ENCODE measurements around the gene RAMP1.
"Not testable (repeated sequence)": the region's sequence is repeated elsewhere in the genome, so short reads cannot be mapped to it uniquely, and the experiment has no call there.

RAMP1 gene

DNA sequence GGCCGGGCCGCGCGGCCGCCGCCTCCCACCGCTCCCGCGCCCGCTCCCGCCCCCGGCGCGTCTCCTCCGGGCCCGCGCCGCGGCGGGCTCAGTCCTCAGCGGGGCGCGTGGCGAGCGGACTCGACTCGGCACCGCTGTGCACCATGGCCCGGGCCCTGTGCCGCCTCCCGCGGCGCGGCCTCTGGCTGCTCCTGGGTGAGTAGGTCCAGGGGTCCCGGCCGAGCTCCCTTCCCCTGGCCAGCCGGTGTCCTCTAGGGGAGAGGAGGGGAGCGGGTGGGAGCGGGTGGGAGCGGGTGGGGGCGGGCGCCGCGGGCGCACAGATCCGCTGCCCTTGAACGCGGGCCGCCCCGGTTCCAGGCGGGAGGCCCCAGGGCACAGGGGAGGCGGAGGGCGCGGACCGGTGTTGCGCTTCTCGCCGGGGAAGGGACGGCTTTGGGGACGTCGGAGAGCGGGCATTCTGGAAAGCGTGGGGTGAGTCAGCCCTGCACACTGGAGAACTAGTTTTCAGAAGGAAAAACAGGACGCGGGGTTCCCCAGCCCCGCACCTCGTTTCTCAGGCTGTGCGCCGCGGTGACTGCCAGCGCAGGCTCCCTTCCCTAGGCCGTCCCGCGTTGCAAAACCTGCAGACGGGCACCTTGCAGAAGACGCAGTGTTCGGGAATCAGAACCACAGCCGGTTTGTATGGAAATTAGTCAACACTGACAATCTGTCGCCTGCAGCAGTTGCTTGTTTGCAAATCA, at the start of gene RAMP1:
RAMP1 (plus strand) TSS at position 91 of the 740 bp plus-strand sequence; CDS start at position 144, 53 bp downstream.
- peak; percentile 41 for DNase-seq

DNA sequence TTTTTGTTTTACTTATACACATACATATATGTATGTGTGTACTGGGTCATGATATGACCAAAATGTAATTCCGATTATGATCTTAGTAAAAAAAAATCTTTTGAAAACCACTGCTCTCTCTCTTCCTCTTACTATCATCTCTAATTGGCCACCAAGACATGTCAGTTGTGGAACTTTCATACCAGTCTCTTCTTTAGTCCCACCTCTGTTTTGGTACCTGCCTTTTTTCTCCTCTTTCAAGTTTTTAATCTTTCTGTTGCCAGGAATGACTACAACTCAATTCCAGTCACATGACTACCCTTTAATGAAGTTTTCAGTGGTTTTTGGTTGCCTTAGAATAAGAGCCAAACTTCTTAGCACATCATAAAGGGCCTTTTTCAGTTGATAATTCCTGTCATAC, 43.8 kb upstream of the RAMP1 start:
- no peak for DNase-seq

DNA sequence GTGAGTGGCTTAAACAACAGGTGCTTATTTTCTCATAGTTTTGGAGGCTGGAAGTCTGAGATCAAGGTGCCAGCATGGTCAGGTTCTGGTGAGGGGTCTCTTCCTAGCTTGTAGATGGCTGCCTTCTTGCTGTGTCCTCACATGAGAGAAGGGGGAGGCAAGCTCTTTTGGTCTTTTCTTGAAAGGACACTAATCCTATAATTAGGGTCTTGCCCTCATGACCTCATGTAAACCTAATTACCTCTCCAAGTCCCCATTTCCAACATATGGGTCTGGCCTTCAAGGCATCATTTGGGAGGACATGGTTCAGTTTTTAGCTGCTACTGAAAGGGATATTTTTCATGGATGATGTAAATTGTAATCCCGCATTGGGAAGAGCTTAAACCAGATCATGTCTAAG, 42.9 kb upstream of the RAMP1 start:
- DNase-seq = no peak

DNA sequence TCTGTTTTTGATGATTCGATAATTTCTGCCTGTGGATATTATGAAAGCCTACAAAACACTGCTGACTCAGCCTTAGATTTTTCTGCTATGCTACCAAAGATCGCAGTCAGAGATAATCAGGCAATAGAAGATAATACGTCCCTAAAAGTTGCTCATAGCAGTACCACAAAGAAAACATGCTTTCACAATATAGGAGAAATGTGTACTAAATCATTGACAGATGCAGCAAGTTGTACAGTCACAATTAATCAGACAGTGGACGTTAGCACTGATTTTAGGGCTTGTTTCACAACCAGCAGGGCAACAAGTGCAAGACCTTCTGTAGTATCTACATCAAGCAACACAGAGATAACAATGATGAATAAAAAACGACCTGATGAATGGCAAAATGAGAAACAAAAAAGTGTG, 41.4 kb upstream of the RAMP1 start:
- DNase-seq = no peak

DNA sequence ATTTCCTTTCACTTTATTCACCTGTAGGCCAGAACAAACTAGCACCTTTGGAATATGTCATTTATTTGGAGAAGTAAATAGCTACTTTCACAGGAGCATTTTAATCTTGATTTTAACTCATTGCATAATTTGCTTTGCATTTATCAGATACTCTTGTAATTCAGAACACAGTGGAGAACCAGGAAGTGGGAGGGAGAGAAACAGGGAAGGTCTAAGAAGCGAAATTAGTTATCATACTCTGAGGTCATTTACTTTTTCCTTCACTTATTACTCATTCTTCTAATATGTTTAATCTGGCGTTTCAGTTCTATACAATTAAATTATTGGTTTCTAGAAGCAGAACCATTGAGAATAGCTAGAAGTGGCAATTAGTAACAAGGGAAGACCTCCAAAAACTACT, 40.2 kb upstream of the RAMP1 start:
- DNase-seq = no peak

DNA sequence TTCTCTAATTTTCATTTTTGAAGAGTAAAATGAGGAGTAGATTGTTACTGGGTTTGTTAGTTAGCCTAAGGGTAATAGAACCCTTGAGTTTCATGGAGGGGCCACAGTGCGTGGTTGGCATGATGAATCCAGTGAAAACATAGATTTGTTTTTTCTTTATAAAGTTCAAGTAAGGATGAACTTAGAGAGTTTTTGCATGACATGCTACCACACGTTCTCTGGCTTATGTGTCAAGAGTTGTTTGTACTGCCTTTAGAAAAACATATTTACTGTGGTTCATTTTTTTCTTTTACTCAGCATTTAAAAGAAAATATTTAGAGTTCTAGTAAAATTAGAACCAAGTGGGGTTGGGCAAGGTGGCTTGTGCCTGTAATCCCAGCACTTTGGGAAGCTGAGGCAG, 39.0 kb upstream of the RAMP1 start:
- DNase-seq = no peak

DNA sequence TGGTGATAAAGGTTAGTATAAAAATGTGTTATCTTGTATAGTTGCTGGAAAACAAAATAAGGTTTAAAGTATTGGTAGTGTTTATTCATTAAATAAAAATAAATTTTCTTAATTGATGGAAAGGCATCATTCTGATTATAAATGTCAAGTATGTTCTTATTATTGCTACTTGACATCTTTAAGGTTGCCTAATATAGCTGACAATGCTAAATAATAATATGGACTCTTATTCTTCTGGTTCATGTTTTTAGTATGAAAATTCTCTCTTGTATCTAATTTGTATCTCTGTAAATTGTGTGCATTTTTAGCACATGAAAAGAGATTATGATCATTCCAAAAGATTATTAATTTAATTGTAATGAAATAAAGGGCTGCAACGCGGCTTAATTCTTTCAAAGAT, 35.9 kb upstream of the RAMP1 start:
- no peak for DNase-seq

DNA sequence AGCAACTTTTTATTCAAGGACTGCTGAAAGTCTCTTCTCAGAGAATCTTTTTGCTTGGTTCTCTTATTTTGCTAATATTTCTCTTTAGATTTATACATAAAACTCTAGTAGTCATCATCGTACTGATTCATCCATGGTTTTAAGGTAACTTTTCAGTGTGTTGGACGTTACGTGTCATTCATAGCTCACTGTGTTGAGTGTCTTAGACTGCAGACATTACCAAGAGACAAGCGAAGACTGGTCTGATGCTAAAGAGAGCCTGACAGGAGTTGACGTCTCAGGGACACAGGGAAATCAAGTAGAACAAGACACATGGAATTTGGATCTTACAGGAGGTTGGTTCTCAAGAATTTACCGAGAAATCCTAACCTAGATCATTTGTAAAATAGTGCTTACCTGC, 35.3 kb upstream of the RAMP1 start:
- DNase-seq = no peak

DNA sequence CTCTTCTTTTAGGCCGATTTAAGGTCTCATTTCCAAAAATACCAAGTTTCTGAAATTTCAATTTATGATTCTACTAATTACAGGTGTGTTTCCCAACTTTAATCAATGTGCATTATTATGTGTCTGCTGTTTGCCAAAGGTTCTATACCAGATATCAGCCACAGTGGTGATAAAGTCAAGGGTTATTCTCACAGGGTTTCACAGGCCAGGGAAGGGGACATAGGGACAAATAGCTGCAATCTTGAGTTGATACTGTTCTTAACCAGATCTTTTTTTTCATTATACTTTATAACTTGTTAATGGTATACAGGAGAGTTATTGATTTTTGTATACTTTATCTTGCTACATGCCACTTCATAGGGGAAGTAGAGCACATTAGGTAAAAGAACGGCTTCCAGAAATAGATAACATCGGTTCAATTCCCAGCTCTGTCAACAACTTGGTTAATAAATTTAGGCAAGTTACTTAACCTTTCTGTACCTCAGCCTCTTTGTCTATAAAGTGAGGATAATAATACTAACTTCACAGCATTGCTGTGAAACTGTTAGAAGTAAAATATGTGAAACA, 31.9 kb upstream of the RAMP1 start:
- DNase-seq = no peak

DNA sequence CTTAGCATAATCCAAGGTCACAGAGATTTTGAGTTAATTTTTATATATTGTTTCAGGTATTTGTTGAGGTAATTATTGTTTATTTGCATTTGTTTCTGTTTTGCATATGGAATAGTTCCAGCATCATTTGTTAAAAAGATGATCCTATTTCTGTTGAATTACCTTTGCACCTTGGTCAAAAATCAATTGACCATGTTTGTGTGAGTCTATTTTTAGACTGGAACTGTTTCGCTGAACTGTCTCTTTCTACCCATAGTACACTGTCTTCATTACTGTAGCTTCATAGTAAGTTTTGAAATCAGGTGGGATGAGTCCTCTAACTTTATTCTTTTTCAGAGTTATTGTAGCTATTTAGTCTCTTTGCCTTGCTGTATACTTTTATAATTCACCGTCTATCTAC, 28.9 kb upstream of the RAMP1 start:
- no peak for DNase-seq

DNA sequence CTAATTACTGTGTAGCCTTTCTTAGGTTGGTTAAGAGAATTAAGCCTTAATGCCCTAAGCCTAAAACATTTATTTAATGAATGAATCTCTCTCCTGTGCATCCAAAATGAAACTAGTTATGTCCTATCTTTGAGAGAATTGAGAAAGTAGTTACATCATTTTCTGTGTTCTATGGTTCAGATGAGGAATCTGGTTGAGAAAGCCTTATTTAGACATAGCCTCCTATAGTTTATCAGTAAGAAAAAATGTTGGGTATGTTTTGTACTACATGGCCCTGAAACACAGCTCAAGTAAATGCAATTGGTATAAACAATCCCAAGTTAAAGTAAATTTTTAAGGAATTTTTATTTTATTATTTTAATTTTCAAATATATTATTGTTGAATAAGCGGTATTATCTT, 25.9 kb upstream of the RAMP1 start:
- no peak for DNase-seq

DNA sequence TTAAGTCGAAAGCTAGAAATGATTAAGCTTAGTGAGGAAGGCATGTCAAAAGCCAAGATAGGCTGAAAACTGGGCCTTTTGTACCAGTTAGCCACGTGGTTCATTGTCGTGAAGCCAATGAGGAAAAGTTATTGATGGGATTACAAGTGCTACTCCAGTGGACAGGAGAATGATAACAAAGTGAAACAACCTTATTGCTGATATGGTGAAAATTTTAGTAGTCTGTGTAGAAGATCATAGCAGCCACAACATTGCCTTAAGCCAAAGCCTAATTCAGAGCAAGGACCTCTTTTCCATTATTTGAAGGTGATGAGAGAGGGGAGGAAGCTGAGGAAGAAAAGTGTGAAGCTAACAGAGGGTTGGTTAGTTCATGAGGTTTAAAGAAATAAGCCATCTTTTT, 24.1 kb upstream of the RAMP1 start:
- no peak for DNase-seq

DNA sequence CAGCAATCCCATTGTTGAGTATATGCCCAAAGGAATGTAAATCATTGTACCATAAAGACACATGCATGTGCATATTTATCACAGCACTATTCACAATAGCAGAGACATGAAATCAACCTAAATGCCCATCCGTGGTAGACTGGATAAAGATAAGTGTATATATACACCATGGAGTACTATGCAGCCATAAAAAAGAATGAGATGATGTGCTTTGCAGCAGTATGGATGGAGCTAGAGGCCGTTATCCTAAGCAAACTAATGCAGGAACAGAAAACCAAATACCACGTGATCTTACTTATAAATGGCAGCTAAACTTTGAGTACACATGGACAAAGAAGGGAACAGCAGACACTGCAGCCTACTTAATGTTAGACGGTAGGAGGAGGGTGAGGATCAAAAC, 18.4 kb upstream of the RAMP1 start:
- no peak for DNase-seq

DNA sequence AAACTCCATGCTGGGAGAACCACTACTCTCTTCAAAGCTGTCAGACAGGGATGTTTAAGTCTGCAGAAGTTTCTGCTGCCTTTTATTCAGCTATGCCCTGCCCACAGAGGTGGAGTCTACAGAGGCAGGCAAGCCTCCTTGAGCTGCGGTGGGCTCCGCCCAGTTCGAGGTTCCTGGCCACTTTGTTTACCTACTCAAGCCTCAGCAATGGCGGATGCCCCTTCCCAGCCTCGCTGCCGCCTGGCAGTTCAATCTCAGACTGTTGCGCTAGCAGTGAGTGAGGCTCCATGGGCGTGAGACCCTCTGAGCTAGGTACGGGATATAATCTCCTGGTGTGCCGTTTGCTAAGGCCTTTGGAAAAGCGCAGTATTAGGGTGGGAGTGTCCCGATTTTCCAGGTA, 10.5 kb upstream of the RAMP1 start:
- not testable (repeated sequence) for DNase-seq

DNA sequence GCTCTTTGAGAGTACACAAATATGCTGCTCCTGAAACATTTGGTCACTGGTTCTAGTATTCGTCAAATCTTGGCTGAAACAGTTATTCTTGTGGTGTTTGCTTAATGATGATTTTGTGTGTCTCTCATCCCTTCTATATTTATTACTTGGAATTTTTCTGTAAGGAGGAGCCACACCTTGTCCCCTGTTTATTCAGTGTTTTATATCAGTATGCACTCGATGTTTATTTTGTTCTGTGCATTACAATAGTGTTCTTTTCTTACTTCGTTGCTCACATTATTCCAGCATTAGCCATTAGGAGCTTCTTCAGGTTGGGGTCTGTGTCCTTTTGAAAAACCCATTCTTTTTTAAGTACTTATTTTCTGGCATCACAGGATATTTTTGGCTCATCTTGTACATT, 5.1 kb upstream of the RAMP1 start:
- DNase-seq = no peak

DNA sequence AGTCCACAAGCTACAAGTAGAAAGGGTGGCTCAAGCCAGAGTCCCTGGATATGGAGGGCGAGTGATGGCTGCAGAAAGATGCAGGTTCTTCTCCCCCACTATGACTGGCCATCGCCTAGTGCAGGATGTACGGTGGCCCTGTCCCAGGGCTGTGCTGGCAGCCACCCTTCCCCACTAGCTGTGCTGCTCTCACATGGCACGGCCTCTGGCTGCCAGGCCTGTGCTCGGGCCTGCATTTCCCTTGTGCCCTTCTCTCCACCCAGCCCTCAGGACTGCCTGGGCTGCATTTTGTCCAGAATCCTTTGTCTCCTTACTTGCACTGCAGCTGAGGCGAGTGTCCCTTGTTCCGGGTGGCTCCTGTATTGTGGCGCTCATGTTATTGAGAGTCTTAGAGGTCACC, 1.6 kb upstream of the RAMP1 start:
- DNase-seq = no peak

DNA sequence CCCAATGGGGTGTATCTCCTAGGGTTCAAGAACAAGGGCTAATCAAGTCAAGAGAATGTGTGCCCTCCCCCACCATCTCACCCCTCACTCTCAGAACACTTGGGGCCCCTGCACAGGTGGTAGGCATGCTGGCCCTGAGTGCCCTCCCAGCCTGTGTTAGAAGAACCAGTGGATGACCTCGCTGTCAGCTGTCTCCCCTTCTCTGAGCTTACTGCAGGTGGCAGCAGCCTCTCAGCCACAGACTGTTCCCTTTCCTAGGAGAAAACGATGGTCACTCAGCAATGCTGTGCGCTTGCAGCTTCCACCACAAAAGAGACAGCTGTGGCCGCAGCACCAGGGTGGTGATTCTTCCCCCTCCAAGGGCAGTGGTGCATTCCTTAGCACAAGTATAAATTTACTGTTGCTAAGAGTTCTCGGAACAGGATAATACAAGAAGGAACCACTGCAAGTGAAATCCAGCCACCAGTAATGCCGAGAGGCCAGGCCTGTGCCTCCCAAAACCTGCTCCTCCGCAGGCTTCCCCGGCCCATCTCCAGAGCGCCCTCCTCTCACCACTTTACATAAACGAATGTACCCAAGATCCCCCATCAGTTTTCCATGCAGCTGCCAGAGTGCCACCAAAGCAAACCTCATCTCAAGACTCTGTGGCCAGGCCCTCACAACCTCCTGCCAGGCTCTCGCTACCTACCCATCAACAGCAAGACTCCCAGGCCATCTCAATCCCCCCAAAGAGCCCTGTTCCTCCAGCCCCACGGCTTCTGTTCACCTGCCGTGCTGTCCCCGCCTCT, 935 bp upstream of the RAMP1 start:
- DNase-seq = peak; percentile 61

DNA sequence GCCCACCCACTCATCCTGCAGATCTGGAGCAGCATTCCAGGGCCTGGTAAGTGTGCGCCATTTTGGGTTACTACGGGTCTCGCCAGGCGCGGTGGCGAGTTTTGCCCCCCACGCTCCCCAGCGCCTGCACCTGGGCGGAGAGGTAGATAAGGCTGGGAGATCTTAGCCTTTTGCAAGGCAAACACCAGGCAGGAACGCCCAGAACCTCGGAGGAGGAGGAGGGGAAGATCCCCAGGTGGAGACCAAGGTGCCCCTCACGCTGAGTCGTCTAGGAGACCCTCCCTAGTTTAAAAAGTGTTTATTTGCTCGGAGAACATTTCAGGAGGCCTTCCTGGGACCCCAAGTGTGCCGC, 365 bp upstream of the RAMP1 start:
- no peak for DNase-seq

DNA sequence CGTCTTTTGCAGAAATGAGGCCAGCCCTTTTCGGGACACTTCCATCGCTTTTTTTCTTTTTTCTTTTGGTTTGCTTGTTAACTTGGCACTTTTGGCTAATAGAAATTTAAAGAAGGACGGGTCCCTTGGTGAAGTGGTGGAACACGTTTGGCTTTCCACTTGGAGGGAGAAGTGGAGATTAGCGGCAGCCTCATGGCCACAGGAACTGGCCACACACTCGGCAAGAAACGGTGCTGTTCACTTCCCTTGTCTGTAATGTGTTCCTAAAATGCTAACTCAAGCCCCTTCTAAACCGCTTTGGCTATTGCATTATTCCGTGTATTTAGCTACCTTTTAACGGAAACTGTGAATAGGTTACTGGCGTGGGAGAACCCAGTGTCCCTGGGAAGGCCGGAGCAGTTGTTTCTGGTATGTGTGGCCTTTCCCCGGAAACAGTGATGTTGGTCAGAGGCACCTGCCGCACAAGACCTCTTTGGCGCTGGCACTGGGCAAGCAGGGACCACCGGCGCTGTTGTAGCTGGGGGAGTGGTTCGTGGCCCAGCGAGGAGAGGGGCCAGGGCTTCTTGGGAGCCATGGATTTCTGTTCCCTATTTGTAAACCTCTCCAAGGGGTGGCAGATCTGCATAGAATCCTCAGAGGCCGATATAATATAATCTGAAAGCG, 981 bp downstream of the RAMP1 start:
- no peak for DNase-seq

DNA sequence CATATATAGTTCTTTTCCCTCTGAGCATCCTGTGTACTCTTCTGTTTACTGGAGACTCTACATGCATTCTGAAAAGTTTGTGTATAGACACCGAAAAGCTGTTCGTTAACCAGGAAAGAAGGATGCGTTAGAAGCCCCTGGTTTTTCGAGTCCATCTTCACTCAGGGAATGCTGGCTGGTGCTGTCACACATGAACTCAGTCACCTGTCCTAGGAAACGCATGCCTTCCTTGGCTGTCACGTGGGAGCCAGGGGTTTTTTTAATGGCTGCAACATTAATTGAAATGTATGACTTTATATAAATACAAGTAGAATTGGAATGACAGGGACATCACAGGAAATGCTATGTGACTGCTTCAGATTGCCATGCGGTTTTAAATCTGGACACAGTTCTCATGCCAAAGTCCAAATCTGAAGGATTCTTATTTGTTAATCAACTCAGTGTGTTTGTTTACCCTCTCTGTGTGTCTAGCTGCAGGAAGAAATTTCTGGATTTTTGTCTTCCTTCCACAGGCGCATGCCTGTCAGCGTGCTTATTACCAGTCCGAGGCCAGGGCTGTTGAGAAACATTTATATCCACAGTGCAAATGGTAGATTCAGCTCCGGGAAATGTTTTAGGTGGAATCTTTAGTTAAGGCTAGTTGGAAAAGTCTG, 2.6 kb downstream of the RAMP1 start:
- DNase-seq = no peak

DNA sequence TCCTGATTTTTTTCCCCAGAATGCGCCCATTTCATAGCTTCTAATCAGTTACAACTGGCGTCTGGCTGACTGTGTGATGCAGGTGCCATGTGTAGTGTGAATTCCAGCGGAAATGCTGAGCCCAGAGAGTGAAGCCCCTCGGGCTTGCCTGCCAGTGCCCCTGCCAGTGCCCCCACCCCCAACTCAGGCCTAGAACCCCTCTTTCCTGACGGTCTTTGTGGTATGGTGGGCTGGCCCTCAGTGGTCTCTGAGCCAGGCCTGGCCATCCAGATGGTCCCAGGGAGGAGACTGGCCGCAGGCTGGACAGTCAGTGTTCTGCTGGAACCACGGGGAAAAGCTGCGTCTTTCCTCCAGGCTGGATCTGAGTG, 3.1 kb downstream of the RAMP1 start:
- no peak for DNase-seq

DNA sequence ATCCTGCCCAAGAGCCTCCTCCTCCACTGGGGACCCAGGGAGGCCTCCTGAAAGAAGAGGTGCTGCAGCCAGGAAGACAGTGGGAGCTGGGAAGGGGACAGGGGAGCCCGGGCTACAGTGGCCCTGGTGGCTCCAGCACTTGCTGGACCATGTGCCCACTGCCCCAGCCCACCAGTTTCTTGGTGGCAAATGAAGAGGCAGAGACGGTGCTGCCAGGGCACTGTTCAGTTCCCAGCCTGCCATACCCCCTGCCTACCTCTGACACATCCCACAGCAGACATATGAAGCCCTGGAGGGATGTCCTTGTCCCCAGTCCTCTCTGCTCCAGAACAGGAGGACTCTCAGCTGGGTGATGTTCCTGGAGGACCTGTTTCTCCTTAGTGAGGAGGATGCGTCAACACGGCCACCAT, 3.7 kb downstream of the RAMP1 start:
- no peak for DNase-seq

DNA sequence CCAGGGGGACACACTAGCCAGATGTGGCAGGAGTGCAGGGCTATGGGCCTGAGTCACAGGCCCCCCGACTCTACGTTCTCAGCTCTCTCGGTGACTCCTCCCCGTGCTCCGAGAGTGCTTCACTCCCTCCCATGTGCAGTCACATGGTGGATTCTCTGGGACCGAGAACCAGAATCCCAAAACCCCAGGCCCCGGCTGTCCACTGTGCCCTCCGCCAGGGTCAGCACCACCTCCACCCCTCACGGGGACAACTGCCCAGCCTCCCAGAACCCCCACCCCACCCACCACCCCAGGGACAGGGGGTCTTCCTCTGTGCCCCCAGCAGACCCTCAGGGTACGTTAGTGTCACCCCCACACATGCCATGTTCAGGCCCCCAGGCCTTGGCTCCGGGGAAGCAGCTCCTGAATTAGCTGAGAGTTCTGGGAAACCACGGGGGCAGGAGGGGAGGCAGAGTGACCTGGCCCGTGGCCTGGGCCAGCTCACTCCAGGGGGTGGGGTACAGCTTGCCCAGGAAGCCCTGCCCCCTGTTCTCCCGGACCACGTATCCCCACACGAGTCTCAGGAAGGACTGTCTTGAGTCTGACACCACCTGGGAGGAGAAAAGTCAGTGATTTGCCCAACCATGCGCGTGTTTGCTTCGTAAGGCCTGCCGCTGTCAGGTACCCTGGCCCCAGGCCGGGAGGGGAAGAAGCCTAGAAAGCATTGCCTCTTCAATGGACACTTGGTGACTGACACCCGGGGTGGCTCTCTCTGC, 4.4 kb downstream of the RAMP1 start:
- DNase-seq = no peak

Measured in activated CD4-positive, alpha-beta T cell treated with anti-CD3 and anti-CD28 coated beads for 48 hours (primary cell).